ENCODE results near the gene DSCAM. TPM values are rescaled to one million over a fixed set of nuclear protein-coding genes. Genes with fewer than 3 reads are reported as not detected.

The DSCAM gene
- total RNA-seq, 1 donor, result not detected

GRCh38 chr21:40340357-40340756, 506.6 kb downstream of the DSCAM start:
- no peak for DNase-seq (ENCODE audit: low read depth)
- TF ChIP-seq, protein P1, sequence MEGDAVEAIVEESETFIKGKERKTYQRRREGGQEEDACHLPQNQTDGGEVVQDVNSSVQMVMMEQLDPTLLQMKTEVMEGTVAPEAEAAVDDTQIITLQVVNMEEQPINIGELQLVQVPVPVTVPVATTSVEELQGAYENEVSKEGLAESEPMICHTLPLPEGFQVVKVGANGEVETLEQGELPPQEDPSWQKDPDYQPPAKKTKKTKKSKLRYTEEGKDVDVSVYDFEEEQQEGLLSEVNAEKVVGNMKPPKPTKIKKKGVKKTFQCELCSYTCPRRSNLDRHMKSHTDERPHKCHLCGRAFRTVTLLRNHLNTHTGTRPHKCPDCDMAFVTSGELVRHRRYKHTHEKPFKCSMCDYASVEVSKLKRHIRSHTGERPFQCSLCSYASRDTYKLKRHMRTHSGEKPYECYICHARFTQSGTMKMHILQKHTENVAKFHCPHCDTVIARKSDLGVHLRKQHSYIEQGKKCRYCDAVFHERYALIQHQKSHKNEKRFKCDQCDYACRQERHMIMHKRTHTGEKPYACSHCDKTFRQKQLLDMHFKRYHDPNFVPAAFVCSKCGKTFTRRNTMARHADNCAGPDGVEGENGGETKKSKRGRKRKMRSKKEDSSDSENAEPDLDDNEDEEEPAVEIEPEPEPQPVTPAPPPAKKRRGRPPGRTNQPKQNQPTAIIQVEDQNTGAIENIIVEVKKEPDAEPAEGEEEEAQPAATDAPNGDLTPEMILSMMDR (IDR thresholded peaks at IDR 0.05; ENCODE audit: insufficient read depth, low read length), result no peak
- no peak overlapping the region for H3K4me3 ChIP-seq (ENCODE audit: low read depth, low read length)

GRCh38 chr21:40339050-40339449, 507.9 kb downstream of the DSCAM start:
- H3K4me3 ChIP-seq (ENCODE audit: low read depth, low read length), result no peak overlapping the region
- TF ChIP-seq, protein P1 (IDR thresholded peaks at IDR 0.05; ENCODE audit: insufficient read depth, low read length), result no peak
- no peak for DNase-seq (ENCODE audit: low read depth)

- no peak overlapping the region for H3K4me3 ChIP-seq (ENCODE audit: low read depth, low read length)
- no peak for DNase-seq (ENCODE audit: low read depth)
- TF ChIP-seq, protein P1 (IDR thresholded peaks at IDR 0.05; ENCODE audit: insufficient read depth, low read length), result no peak
Observed at GRCh38 chr21:40337981-40338380, 509.0 kb downstream of the DSCAM start.

- TF ChIP-seq, protein P1 (IDR thresholded peaks at IDR 0.05; ENCODE audit: insufficient read depth, low read length), result no peak
- no peak for DNase-seq (ENCODE audit: low read depth)
- H3K4me3 ChIP-seq (ENCODE audit: low read depth, low read length), result no peak overlapping the region
Observed at GRCh38 chr21:40335704-40336103, 511.3 kb downstream of the DSCAM start.

DNA sequence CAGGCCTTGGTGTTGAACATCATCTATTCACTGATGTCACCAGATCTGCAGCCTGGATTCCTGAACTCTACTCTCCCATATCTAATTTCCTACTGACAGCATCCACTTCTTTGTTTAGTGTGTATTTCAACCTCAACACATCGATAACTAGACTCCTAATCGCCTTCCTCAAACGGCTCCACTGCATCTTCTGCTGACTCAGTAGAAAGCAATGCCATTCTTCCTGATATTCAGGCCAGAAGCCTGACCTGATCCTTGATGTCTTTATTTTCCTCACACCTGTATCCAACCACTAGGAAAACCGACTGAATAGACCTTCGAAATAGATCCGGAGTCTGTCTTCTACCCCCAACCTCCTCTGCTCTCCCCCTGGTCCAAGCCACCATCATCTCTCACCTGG, 512.8 kb downstream of the DSCAM start:
- TF ChIP-seq, protein P1 (IDR thresholded peaks at IDR 0.05; ENCODE audit: insufficient read depth, low read length), result no peak
- no peak overlapping the region for H3K4me3 ChIP-seq (ENCODE audit: low read depth, low read length)
- no peak for DNase-seq (ENCODE audit: low read depth)

DNA sequence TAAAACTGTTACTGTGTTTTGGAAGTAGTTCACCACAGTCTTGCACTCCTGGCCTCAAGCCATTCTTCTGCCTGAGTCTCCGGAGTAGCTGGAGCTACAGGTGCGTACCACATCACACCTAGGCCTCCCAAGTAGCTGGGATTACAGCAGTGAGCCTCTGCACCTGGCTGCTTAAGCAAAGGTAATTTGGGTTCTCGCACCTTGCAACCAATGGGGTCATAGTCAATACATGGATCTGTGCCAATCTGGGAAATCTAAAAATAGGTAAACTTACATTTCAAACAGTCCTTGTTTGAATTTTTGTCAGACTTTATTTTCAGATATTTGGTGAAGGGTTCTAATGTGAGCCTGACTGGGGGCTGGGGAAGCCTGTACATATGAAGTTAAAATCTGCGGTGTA, 513.2 kb downstream of the DSCAM start:
- TF ChIP-seq, protein P1 (IDR thresholded peaks at IDR 0.05; ENCODE audit: insufficient read depth, low read length), result no peak
- H3K4me3 ChIP-seq (ENCODE audit: low read depth, low read length), result no peak overlapping the region
- DNase-seq (ENCODE audit: low read depth), result no peak

- TF ChIP-seq, protein P1 (IDR thresholded peaks at IDR 0.05; ENCODE audit: insufficient read depth, low read length), result no peak
- no peak for DNase-seq (ENCODE audit: low read depth)
- H3K4me3 ChIP-seq (ENCODE audit: low read depth, low read length), result no peak overlapping the region
Observed at GRCh38 chr21:40331804-40332203, 515.2 kb downstream of the DSCAM start.
